ENCODE measurements around the gene EIF1AX.
"Not testable (repeated sequence)": the region's sequence is repeated elsewhere in the genome, so short reads cannot be mapped to it uniquely, and the experiment has no call there.

The EIF1AX gene

GRCh38 chrX:20143111-20143510, 1.5 kb upstream of the EIF1AX start:
- H3K9me3 Mint-ChIP-seq, result peaks cover 0 to 2% of the 10 kb centered on the region in 2 donors
- ATAC-seq (replicated peaks) (no peak), DNase-seq (no peak)
- peak overlapping the region; percentile 84 for H3K27ac Mint-ChIP-seq
- H3K27me3 Mint-ChIP-seq, result peaks cover 0 to 2% of the 10 kb centered on the region in 2 donors
- peaks cover 15 to 17% of the 10 kb centered on the region in 2 donors for H3K4me1 Mint-ChIP-seq
- H3K36me3 Mint-ChIP-seq, result peaks cover 2 to 11% of the 10 kb centered on the region in 2 donors
- peak overlapping the region; percentile 59 to 70 for H3K4me3 Mint-ChIP-seq

- Mint-ChIP-seq H3K36me3 (peaks cover 8 to 25% of the 10 kb centered on the region in 2 donors), H3K27ac (peak overlapping the region; percentile 97), H3K9me3 (peaks cover 0 to 2% of the 10 kb centered on the region in 2 donors), H3K4me1 (peaks cover 21 to 23% of the 10 kb centered on the region in 2 donors), H3K4me3 (peak overlapping the region; percentile 89 to 94), H3K27me3 (no peaks in the 10 kb centered on the region)
- no peak for DNase-seq
- no peak for ATAC-seq (replicated peaks)
Measured at GRCh38 chrX:20140420-20140819, 1.2 kb downstream of the EIF1AX start.

- Mint-ChIP-seq H3K4me3 (peak overlapping the region; percentile 89 to 94), H3K4me1 (peaks cover 20 to 23% of the 10 kb centered on the region in 2 donors)
Measured at GRCh38 chrX:20139966-20140365, 1.7 kb downstream of the EIF1AX start.

GRCh38 chrX:20135944-20136343, 5.7 kb downstream of the EIF1AX start:
- H3K36me3 Mint-ChIP-seq, result peaks cover 7 to 36% of the 10 kb centered on the region in 2 donors
- no peak overlapping the region for H3K27ac Mint-ChIP-seq
- no peak for DNase-seq
- H3K27me3 Mint-ChIP-seq, result no peaks in the 10 kb centered on the region
- H3K9me3 Mint-ChIP-seq, result no peaks in the 10 kb centered on the region
- no peak overlapping the region for H3K4me3 Mint-ChIP-seq
- no peak for ATAC-seq (replicated peaks)
- H3K4me1 Mint-ChIP-seq, result peaks cover 16% of the 10 kb centered on the region in 2 donors

More at GRCh38 chrX:20139966-20140365, 1.7 kb downstream of the EIF1AX start:
- DNase-seq, result no peak
- no peak for ATAC-seq (replicated peaks)
- H3K9me3 Mint-ChIP-seq, result peaks cover 0 to 2% of the 10 kb centered on the region in 2 donors
- no peaks in the 10 kb centered on the region for H3K27me3 Mint-ChIP-seq
- no peak overlapping the region for H3K27ac Mint-ChIP-seq
- H3K36me3 Mint-ChIP-seq, result peaks cover 7 to 28% of the 10 kb centered on the region in 2 donors

- H3K36me3 Mint-ChIP-seq, result peaks cover 7 to 35% of the 10 kb centered on the region in 2 donors
- H3K9me3 Mint-ChIP-seq, result no peaks in the 10 kb centered on the region
- H3K4me1 Mint-ChIP-seq, result peaks cover 8 to 9% of the 10 kb centered on the region in 2 donors
- ATAC-seq (replicated peaks) (no peak), DNase-seq (no peak)
- H3K27ac Mint-ChIP-seq, result no peak overlapping the region
- no peaks in the 10 kb centered on the region for H3K27me3 Mint-ChIP-seq
- H3K4me3 Mint-ChIP-seq, result no peak overlapping the region
Measured at GRCh38 chrX:20132666-20133065, 9.0 kb downstream of the EIF1AX start.

- ATAC-seq (replicated peaks), result no peak
- Mint-ChIP-seq H3K4me1 (no peaks in the 10 kb centered on the region), H3K27me3 (no peaks in the 10 kb centered on the region), H3K9me3 (no peaks in the 10 kb centered on the region), H3K36me3 (peaks cover 1 to 21% of the 10 kb centered on the region in 2 donors), H3K4me3 (no peak overlapping the region), H3K27ac (no peak overlapping the region)
- no peak for DNase-seq
Measured at GRCh38 chrX:20130357-20130756, 11.3 kb downstream of the EIF1AX start.

GRCh38 chrX:20129547-20129946, 12.1 kb downstream of the EIF1AX start:
- Mint-ChIP-seq H3K27ac (no peak overlapping the region), H3K4me1 (no peaks in the 10 kb centered on the region), H3K9me3 (no peaks in the 10 kb centered on the region), H3K36me3 (peaks cover 1 to 21% of the 10 kb centered on the region in 2 donors), H3K27me3 (no peaks in the 10 kb centered on the region), H3K4me3 (no peak overlapping the region)
- ATAC-seq (replicated peaks) (no peak), DNase-seq (no peak)

GRCh38 chrX:20128670-20129069, 13.0 kb downstream of the EIF1AX start:
- H3K4me1 Mint-ChIP-seq, result no peaks in the 10 kb centered on the region
- no peak overlapping the region for H3K4me3 Mint-ChIP-seq
- H3K9me3 Mint-ChIP-seq, result no peaks in the 10 kb centered on the region
- DNase-seq (no peak), ATAC-seq (replicated peaks) (no peak)
- no peak overlapping the region for H3K27ac Mint-ChIP-seq
- H3K36me3 Mint-ChIP-seq, result peaks cover 0 to 25% of the 10 kb centered on the region in 2 donors
- no peaks in the 10 kb centered on the region for H3K27me3 Mint-ChIP-seq

GRCh38 chrX:20127440-20127839, 14.2 kb downstream of the EIF1AX start:
- ATAC-seq (replicated peaks), result peak; percentile 44 to 78
- DNase-seq, H3K9me3 Mint-ChIP-seq, H3K4me3 Mint-ChIP-seq, H3K27ac Mint-ChIP-seq, H3K27me3 Mint-ChIP-seq, H3K4me1 Mint-ChIP-seq: not testable (repeated sequence)
- H3K36me3 Mint-ChIP-seq, result peaks cover 0 to 20% of the 10 kb centered on the region in 2 donors

- not testable (repeated sequence) for H3K4me3 Mint-ChIP-seq
Measured at GRCh38 chrX:20126833-20127232, 14.8 kb downstream of the EIF1AX start.

GRCh38 chrX:20124964-20125363, 16.7 kb downstream of the EIF1AX start:
- H3K9me3 Mint-ChIP-seq, result no peaks in the 10 kb centered on the region
- DNase-seq (no peak), ATAC-seq (replicated peaks) (no peak)
- no peaks in the 10 kb centered on the region for H3K4me1 Mint-ChIP-seq
- H3K27ac Mint-ChIP-seq, result no peak overlapping the region
- peaks cover 0 to 16% of the 10 kb centered on the region in 2 donors for H3K36me3 Mint-ChIP-seq
- no peak overlapping the region for H3K4me3 Mint-ChIP-seq
- no peaks in the 10 kb centered on the region for H3K27me3 Mint-ChIP-seq

More at GRCh38 chrX:20126833-20127232, 14.8 kb downstream of the EIF1AX start:
- not testable (repeated sequence) for H3K4me1 Mint-ChIP-seq, DNase-seq, H3K27ac Mint-ChIP-seq, H3K27me3 Mint-ChIP-seq, H3K9me3 Mint-ChIP-seq
- peak in 1 of 2 donors; percentile 39 for ATAC-seq (replicated peaks)
- peaks cover 0 to 20% of the 10 kb centered on the region in 2 donors for H3K36me3 Mint-ChIP-seq

- peaks cover 2 to 6% of the 10 kb centered on the region in 2 donors for H3K4me1 Mint-ChIP-seq
- H3K27ac Mint-ChIP-seq, result no peak overlapping the region
- H3K36me3 Mint-ChIP-seq, result no peaks in the 10 kb centered on the region
- ATAC-seq (replicated peaks) (no peak), DNase-seq (no peak)
- peaks cover 14 to 26% of the 10 kb centered on the region in 2 donors for H3K27me3 Mint-ChIP-seq
- no peaks in the 10 kb centered on the region for H3K9me3 Mint-ChIP-seq
- no peak overlapping the region for H3K4me3 Mint-ChIP-seq
Measured at GRCh38 chrX:20118065-20118824, 23.4 kb downstream of the EIF1AX start.

GRCh38 chrX:20116577-20117240, 24.9 kb downstream of the EIF1AX start, which contains the start of gene MAP7D2:
Gene MAP7D2, minus strand, starts transcription at chrX:20116907. Its CDS starts 28 bp downstream, at chrX:20116879.
- ATAC-seq (replicated peaks) (peak in 1 of 2 donors; percentile 38), DNase-seq (no peak)
- H3K36me3 Mint-ChIP-seq, result no peaks in the 10 kb centered on the region
- peaks cover 14 to 26% of the 10 kb centered on the region in 2 donors for H3K27me3 Mint-ChIP-seq
- peak within 1 kb of the TSS; percentile 57 to 62 for H3K4me3 Mint-ChIP-seq
- no peak within 1 kb of the TSS for H3K27ac Mint-ChIP-seq
- peaks cover 2 to 6% of the 10 kb centered on the region in 2 donors for H3K4me1 Mint-ChIP-seq
- H3K9me3 Mint-ChIP-seq, result no peaks in the 10 kb centered on the region

GRCh38 chrX:20116087-20116576, 25.5 kb downstream of the EIF1AX start:
- H3K27ac Mint-ChIP-seq, result no peak overlapping the region
- peaks cover 2 to 6% of the 10 kb centered on the region in 2 donors for H3K4me1 Mint-ChIP-seq
- DNase-seq, result no peak
- peaks cover 14 to 26% of the 10 kb centered on the region in 2 donors for H3K27me3 Mint-ChIP-seq
- no peaks in the 10 kb centered on the region for H3K36me3 Mint-ChIP-seq
- peak overlapping the region; percentile 57 to 62 for H3K4me3 Mint-ChIP-seq
- no peaks in the 10 kb centered on the region for H3K9me3 Mint-ChIP-seq
- ATAC-seq (replicated peaks), result no peak

All from stimulated activated naive B cell treated with anti-CD40 and anti-IgM and Interleukin-4, amounts not matched to agents 10 μg/mL and 1 μg/mL and 100 μg/mL, for 72 hours (primary cell).